Duodenal mucosa (tissue), 2 donors: ENCODE results near the gene RAB36.
"Not testable (repeated sequence)": the region's sequence is repeated elsewhere in the genome, so short reads cannot be mapped to it uniquely, and the experiment has no call there.

Source experiments
- H3K27ac ChIP-seq: one replicate; pipeline ENCODE4 v1.7.0; 2013; ENCODE audit warnings: low read depth, low read length
- H3K27me3 ChIP-seq, 2 donors: one replicate each; pipeline ENCODE4 v1.7.0; 2013; ENCODE audit warnings: low read length in 2 of 2, control low read depth in 1 of 2; ENCODE audit not compliant: insufficient read depth in 2 of 2, control insufficient read depth in 1 of 2
- H3K36me3 ChIP-seq, 2 donors: one replicate each; pipeline ENCODE4 v1.7.0; 2013; ENCODE audit warnings: low read length in 2 of 2, control low read depth in 1 of 2; ENCODE audit not compliant: insufficient read depth in 2 of 2, control insufficient read depth in 1 of 2
- H3K4me1 ChIP-seq, 2 donors: one replicate each; pipeline ENCODE4 v1.7.0; 2013; ENCODE audit warnings: low read length in 2 of 2, control low read depth in 1 of 2; ENCODE audit not compliant: insufficient read depth in 2 of 2, control insufficient read depth in 1 of 2
- H3K4me3 ChIP-seq, 2 donors: one replicate each; pipeline ENCODE4 v1.7.0; 2013; ENCODE audit warnings: low read length in 2 of 2, low read depth in 1 of 2
- H3K9ac ChIP-seq, 2 donors: one replicate each; pipeline ENCODE4 v1.7.0; 2013; ENCODE audit warnings: low read length in 2 of 2, low read depth in 1 of 2
- H3K9me3 ChIP-seq, 2 donors: one replicate each; pipeline ENCODE4 v1.7.0; 2013; ENCODE audit warnings: low read length in 2 of 2, control low read depth in 1 of 2; ENCODE audit not compliant: control insufficient read depth in 1 of 2

The RAB36 gene

GRCh38 chr22:23127788-23128187 is 17.5 kb upstream of the RAB36 start:
- H3K36me3 ChIP-seq: no peaks in the 10 kb centered on the region
- H3K9ac ChIP-seq: no peak overlapping the region
- no peak overlapping the region for H3K27ac ChIP-seq
- H3K27me3 ChIP-seq: no peaks in the 10 kb centered on the region
- no peaks in the 10 kb centered on the region for H3K9me3 ChIP-seq
- no peak overlapping the region for H3K4me3 ChIP-seq
- H3K4me1 ChIP-seq: no peaks in the 10 kb centered on the region

GRCh38 chr22:23128269-23129108 is 16.8 kb upstream of the RAB36 start:
- Histone ChIP-seq H3K9ac (no peak overlapping the region), H3K4me1 (no peaks in the 10 kb centered on the region), H3K36me3 (no peaks in the 10 kb centered on the region), H3K27me3 (no peaks in the 10 kb centered on the region), H3K9me3 (no peaks in the 10 kb centered on the region), H3K27ac (no peak overlapping the region), H3K4me3 (no peak overlapping the region)

GRCh38 chr22:23129149-23129548 is 16.1 kb upstream of the RAB36 start:
- no peaks in the 10 kb centered on the region for H3K36me3 ChIP-seq
- H3K4me1 ChIP-seq: no peaks in the 10 kb centered on the region
- H3K9me3 ChIP-seq: no peaks in the 10 kb centered on the region
- H3K9ac ChIP-seq: no peak overlapping the region
- no peak overlapping the region for H3K4me3 ChIP-seq
- no peak overlapping the region for H3K27ac ChIP-seq
- no peaks in the 10 kb centered on the region for H3K27me3 ChIP-seq

- no peaks in the 10 kb centered on the region for H3K36me3 ChIP-seq
- H3K4me3 ChIP-seq: no peak overlapping the region
- no peak overlapping the region for H3K27ac ChIP-seq
- H3K4me1 ChIP-seq: no peaks in the 10 kb centered on the region
- H3K9ac ChIP-seq: no peak overlapping the region
- no peaks in the 10 kb centered on the region for H3K27me3 ChIP-seq
- H3K9me3 ChIP-seq: no peaks in the 10 kb centered on the region
Observed at GRCh38 chr22:23130697-23131096, 14.6 kb upstream of the RAB36 start.

- Histone ChIP-seq H3K27me3 (no peaks in the 10 kb centered on the region), H3K36me3 (no peaks in the 10 kb centered on the region), H3K9ac (no peak overlapping the region), H3K4me1 (peaks cover 5 to 7% of the 10 kb centered on the region in 2 donors), H3K4me3 (no peak overlapping the region), H3K9me3 (no peaks in the 10 kb centered on the region), H3K27ac (no peak overlapping the region)
Observed at GRCh38 chr22:23131931-23132330, 13.3 kb upstream of the RAB36 start.

- H3K9me3 ChIP-seq: no peaks in the 10 kb centered on the region
- H3K27me3 ChIP-seq: no peaks in the 10 kb centered on the region
- H3K4me3 ChIP-seq: no peak overlapping the region
- no peak overlapping the region for H3K27ac ChIP-seq
- no peak overlapping the region for H3K9ac ChIP-seq
- H3K4me1 ChIP-seq: peaks cover 5 to 12% of the 10 kb centered on the region in 2 donors
- H3K36me3 ChIP-seq: no peaks in the 10 kb centered on the region
Observed at GRCh38 chr22:23132376-23133091, 12.7 kb upstream of the RAB36 start.

GRCh38 chr22:23133922-23134321 is 11.4 kb upstream of the RAB36 start:
- H3K4me3 ChIP-seq: no peak overlapping the region
- H3K27me3 ChIP-seq: no peaks in the 10 kb centered on the region
- no peak overlapping the region for H3K9ac ChIP-seq
- no peak overlapping the region for H3K27ac ChIP-seq
- no peaks in the 10 kb centered on the region for H3K9me3 ChIP-seq
- no peaks in the 10 kb centered on the region for H3K36me3 ChIP-seq
- H3K4me1 ChIP-seq: peaks cover 5 to 17% of the 10 kb centered on the region in 2 donors

- peaks cover 12 to 24% of the 10 kb centered on the region in 2 donors for H3K4me1 ChIP-seq
- not testable (repeated sequence) for H3K9ac ChIP-seq, H3K4me3 ChIP-seq, H3K27ac ChIP-seq, H3K27me3 ChIP-seq, H3K9me3 ChIP-seq, H3K36me3 ChIP-seq
Observed at GRCh38 chr22:23136991-23137390, 8.3 kb upstream of the RAB36 start.

GRCh38 chr22:23137468-23137867 is 7.8 kb upstream of the RAB36 start:
- Histone ChIP-seq H3K27me3 (no peaks in the 10 kb centered on the region), H3K9ac (no peak overlapping the region), H3K36me3 (no peaks in the 10 kb centered on the region), H3K4me1 (peaks cover 13 to 28% of the 10 kb centered on the region in 2 donors), H3K9me3 (no peaks in the 10 kb centered on the region), H3K27ac (no peak overlapping the region), H3K4me3 (no peak overlapping the region)

- H3K27me3 ChIP-seq: no peaks in the 10 kb centered on the region
- no peaks in the 10 kb centered on the region for H3K36me3 ChIP-seq
- no peak overlapping the region for H3K27ac ChIP-seq
- H3K4me3 ChIP-seq: no peak overlapping the region
- H3K4me1 ChIP-seq: peaks cover 19 to 32% of the 10 kb centered on the region in 2 donors
- H3K9me3 ChIP-seq: no peaks in the 10 kb centered on the region
- H3K9ac ChIP-seq: no peak overlapping the region
Observed at GRCh38 chr22:23137905-23138561, 7.2 kb upstream of the RAB36 start.
